RKO (cell line): Measurements from ENCODE around the gene TMEM203.

Experiments used
- DNase-seq: peaks from one replicate; pipeline ENCODE4 v3.0.0-alpha.2; 2016; ENCODE audit warnings: low spot score

Gene TMEM203

DNA sequence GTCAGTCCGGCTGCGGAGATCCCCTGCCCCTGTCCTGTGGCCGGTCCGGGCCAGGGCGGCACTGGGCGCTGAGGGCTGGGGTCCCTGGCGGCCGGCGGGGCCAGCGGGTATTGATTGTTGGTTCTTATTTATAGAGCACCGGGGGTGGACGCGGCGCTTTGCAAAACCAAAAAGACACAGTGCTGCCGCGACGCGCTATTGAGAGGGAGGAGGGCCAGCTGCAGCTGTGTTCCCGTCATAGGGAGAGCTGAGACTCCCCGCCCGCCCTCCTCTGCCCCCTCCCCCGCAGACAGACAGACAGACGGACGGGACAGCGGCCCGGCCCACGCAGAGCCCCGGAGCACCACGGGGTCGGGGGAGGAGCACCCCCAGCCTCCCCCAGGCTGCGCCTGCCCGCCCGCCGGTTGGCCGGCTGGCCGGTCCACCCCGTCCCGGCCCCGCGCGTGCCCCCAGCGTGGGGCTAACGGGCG is 38.1 kb downstream of the TMEM203 start:
- DNase-seq, result peak; percentile 68

GRCh38 chr9:137166380-137167229 is 38.8 kb downstream of the TMEM203 start:
- no peak for DNase-seq

- DNase-seq, result no peak
Measured at GRCh38 chr9:137165250-137165836, 40.1 kb downstream of the TMEM203 start.

DNA sequence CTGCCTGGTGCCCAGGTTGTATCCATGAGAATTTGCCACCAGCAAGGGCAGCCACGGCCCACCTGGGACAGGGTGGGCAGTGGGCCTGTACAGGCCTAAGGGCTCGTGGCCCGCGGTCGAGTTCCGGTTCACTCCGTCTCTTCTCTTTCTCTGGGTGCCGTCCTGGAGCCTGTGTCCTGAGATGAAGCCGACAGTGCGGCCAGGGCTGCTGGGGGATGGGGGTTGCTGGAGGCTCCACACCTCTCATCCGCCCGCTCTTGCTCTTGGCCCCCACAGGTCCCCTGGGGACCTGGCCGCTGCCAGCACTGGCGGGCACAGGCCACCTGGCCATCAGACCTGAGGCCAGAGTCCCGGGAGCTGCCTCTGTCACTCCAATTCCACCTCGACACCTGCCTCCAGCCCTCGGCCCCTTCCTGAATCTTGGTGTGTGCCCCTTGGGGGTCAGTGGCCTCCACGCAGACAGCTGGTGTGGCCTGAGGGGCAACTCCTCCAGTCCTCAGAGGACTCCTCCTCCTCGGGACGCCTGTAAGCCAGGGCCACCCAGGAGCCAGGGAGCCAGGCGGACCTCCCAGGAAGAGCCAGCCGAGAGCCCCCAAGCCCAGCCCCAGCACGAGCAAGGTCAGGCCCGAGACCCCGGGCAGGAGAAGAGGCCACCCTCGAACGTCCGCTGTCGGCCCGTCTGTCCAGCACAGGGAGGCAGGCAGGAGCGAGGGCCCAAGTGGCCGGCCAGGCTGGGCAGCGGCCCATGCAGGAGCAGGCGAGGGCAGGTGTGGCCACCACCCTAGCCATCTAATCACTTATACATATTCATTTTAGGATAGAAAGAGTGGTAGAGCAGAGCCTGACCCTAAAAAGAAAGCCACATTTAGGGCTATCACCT is 40.8 kb downstream of the TMEM203 start:
- no peak for DNase-seq

DNA sequence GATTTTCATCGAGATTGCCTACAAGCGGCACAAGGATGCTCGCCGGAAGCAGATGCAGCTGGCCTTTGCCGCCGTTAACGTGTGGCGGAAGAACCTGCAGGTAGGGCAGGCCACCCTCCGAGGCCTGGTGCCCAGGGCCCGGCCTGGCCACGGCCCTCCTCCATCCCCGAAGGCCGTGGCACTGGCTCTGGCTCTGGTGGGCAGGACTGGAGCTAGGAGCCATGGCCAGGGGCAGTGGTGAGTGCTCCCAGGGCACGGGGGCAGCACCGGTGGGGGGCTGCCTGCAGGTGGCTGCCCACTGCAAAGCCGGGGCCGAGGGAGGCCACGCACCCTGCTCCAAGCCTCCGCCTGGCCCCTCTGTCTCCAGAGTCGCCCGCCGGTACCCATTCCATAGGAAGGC is 41.6 kb downstream of the TMEM203 start:
- DNase-seq, result no peak

DNA sequence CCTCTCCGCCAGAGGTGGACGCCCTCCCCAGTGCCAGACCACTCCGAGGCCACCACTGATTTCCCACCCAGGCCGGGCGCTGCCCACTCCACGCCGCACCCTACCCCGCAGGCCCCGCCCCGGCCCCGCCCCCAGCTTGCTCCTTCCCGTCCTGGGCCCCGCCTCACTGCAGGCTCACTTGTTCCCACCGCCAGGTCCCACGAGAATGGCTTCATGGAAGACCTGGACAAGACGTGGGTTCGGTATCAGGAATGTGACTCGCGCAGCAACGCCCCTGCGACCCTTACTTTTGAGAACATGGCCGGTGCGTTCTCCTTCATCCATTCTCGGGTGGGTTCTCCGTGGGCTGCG is 42.1 kb downstream of the TMEM203 start:
- no peak for DNase-seq

DNA sequence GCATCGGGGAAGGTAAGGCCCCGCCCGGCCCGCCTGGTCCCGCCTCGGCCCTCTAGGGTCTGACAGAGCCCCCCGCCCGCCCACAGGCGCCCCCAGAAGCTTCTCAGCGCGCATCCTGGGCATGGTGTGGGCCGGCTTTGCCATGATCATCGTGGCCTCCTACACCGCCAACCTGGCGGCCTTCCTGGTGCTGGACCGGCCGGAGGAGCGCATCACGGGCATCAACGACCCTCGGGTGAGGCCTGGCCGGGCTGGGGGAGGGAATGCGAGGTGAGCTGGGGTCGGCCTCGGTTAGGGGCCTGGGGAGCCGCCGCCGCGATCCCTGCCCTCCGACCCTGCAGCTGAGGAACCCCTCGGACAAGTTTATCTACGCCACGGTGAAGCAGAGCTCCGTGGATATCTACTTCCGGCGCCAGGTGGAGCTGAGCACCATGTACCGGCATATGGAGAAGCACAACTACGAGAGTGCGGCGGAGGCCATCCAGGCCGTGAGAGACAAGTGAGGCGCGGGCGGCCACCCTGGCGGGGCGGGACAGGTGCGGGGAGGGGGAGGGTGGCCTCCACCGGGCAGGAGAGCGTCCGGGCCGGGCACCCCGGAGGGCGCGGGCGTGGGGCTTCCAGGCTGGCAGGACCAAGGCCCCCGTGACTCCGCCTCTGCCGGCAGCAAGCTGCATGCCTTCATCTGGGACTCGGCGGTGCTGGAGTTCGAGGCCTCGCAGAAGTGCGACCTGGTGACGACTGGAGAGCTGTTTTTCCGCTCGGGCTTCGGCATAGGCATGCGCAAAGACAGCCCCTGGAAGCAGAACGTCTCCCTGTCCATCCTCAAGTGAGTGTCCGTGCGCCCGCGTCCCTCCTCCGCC is 42.7 kb downstream of the TMEM203 start:
- DNase-seq, result no peak

DNA sequence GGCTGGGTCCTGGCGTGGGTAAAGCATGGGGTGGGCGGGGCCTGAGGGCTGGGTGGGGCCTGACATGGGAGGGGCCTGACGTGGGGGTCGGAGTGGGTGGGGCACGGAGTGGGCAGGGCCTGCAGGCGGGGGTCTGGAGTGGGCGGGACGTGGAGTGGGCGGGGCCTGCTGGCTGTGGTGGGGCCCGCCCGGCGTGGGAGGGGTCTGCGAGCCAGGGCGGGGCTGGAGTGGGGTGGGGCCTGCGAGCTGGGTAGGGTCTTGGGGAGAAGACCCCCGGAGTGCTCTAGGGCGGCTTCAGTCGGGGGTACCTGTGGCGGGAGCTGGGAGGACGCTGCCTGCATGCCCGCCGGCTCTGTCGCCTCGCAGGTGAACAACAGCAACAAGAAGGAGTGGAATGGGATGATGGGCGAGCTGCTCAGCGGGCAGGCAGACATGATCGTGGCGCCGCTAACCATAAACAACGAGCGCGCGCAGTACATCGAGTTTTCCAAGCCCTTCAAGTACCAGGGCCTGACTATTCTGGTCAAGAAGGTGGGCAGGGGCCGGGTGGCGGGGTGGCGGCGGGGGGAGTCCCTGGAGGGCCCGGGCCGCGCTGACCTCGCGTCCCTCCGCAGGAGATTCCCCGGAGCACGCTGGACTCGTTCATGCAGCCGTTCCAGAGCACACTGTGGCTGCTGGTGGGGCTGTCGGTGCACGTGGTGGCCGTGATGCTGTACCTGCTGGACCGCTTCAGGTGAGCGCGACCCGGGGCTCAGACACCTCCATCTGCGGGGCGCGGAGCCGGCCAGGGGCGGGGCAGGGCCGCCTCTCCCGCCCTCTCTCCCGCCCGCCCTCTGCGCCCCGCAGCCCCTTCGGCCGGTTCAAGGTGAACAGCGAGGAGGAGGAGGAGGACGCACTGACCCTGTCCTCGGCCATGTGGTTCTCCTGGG is 43.6 kb downstream of the TMEM203 start:
- DNase-seq, result no peak

DNA sequence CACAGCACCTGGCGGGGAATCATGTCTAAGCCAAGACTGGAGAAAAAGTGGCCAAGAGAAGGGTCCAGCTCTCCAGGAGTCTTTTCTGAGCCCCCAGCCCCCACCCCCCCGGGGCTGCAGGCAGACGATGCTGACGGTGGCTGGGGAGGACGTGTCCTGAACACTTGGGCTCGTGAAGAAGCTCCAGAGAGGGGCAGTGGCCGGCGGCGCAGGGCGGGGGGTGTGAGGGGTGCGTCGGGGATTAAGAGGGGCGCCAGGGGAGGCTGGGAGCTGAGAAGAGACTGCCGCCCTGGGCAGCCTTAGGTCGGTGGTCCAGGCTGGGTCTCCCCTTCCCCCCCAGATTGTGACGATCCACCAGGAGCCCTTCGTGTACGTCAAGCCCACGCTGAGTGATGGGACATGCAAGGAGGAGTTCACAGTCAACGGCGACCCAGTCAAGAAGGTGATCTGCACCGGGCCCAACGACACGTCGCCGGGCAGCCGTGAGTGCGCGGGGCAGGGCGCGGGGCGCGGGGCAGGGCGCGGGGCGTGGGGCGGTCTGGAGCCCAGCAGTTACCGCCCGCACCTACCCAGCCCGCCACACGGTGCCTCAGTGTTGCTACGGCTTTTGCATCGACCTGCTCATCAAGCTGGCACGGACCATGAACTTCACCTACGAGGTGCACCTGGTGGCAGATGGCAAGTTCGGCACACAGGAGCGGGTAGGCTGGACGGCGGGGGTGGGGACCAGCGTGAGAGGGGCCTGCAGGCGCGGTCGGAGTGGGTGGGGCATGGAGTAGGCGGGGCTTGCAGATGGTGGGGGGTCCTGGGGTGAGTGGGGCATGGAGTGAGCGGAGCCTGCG is 44.5 kb downstream of the TMEM203 start:
- DNase-seq, result no peak

DNA sequence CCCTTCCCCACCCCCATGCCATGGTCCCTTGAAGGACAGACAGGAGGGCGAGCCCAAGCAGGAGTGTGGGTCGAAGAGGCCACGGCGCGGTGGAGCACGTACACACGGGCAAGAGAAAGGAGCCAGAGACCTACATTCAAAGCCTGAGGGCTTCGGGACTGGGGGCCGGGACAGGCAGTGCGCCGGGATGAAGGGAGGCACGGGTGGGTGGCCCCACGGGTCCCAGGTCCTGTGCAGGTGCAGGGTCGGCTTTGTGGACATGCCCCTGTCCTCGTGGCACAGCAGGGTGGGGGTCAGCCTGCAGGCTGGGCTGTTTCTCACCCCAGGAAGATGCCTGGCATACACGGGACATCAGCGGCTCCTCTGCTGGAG is 45.4 kb downstream of the TMEM203 start:
- no peak for DNase-seq

DNA sequence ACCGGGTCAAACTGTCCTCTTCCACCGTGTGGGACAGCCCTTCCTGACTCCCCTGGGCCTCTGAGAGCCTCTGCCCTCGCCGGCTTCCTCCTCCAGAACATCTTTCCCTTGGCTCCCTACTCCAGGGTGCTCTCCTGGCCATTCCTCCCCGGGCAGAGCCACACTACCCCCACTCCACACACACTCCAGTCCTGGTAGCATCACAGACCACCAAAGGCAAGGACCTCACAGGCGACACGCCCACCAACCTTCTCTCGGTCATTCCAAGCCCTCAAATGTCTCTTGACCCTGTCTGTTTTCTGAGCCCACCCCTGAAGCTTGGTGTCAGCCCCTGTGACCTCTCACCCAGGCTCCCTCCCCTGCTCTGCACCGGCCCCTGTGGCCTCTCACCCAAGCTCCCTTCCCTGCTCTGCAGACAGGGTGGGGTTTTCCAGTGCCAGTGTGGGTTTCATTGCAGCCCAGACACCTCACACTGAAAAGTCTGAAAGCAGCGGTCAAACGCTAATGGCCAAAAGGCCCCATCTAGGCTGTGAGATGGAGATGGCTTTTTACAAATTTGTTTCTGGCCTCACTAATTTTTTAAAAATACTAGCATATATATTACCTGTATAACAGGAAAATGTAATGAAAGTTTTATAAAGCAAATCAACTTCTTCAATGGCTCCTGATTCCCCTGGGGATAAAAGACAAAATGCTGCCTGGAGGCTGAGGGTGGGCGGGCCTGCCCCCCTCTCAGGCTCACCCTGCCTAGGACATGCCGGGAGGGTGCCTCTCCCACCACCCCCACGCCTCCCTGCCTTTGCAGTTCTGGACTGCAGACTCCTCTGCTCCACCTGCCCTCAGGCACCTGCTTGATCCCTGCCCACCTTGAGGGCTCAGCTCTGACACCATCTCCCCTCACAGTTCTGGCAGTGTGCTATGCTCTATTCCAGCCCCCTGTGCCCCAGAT is 46.1 kb downstream of the TMEM203 start:
- DNase-seq, result no peak

DNA sequence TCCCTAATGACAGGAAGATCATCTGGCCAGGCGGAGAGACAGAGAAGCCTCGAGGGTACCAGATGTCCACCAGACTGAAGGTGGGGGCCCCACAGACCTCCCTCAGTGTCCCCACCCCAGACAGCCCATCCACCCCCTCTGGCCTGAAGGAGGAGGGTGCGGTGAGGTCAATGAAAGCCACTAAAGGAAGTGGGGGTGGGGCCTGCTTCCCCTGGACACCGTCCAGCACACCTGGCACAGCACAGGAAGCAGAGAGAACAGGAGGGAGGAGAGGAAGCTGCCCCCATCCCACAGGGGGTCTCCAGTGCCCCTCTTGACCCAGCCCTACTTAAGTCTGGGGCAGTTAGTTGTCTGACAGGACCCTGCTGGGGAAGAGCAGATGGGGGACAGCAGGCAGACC is 46.8 kb downstream of the TMEM203 start:
- no peak for DNase-seq

GRCh38 chr9:137157618-137158415 is 47.6 kb downstream of the TMEM203 start:
- no peak for DNase-seq

DNA sequence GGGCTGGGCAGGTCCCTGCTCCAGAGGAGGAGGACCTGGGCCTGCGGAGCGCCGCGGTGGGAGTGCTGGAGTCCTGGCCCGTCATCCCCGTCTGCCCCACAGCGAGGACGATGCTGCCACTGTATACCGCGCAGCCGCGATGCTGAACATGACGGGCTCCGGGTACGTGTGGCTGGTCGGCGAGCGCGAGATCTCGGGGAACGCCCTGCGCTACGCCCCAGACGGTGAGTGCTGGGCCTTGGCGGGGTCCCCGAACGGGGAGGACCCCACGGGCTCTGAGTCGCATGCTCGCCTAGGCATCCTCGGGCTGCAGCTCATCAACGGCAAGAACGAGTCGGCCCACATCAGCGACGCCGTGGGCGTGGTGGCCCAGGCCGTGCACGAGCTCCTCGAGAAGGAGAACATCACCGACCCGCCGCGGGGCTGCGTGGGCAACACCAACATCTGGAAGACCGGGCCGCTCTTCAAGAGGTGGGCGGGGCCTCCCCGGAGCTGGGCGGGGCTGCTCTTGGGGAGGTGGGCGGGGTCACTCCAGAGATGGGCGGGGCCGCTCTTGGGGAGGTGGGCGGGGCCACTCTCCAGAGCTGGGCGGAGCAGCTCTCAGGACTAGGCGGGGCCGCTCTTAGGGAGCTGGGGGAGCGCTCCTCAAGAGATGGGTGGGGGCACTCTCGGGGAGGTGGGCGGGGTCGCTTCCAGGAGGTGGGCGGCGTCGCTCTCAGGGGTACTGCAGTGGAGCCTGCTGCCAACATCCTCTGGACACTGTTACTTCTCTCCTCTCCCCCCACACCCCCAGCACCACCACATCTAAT is 48.7 kb downstream of the TMEM203 start:
- DNase-seq, result no peak
